Neutrophil (primary cell): ENCODE measurements around the gene IL23R.
"Not testable (repeated sequence)": the region's sequence is repeated elsewhere in the genome, so short reads cannot be mapped to it uniquely, and the experiment has no call there.

Experiments
- H3K27ac ChIP-seq: fragments of 200-600 bp; sonication (generic); 2 replicates; pipeline ENCODE4 v1.5.1; 2016; ENCODE audit warnings: mild to moderate bottlenecking, moderate library complexity
- H3K27me3 ChIP-seq: fragments of 200-600 bp; sonication (generic); 2 replicates; pipeline ENCODE4 v1.6.0; 2016; ENCODE audit warnings: mild to moderate bottlenecking
- H3K36me3 ChIP-seq: fragments of 200-600 bp; sonication (generic); 2 replicates; pipeline ENCODE4 v1.5.1; 2017
- H3K4me1 ChIP-seq, 2 experiments: fragments of 200-600 bp in 1 of 2; sonication (generic) in 1 of 2; 1 replicate in 1 of 2; 2 replicates in 1 of 2; pipeline versions ENCODE4 v1.5.1 to v1.6.1; 2013 to 2016; ENCODE audit warnings: low read depth in 1 of 2, low read length in 1 of 2, mild to moderate bottlenecking in 1 of 2, moderate library complexity in 1 of 2; ENCODE audit not compliant: control insufficient read depth in 1 of 2, insufficient read depth in 1 of 2
- H3K4me3 ChIP-seq, 2 experiments: fragments of 200-600 bp in 1 of 2; sonication (generic) in 1 of 2; 1 replicate in 1 of 2; 2 replicates in 1 of 2; pipeline ENCODE4 v1.5.1; 2013 to 2016; ENCODE audit warnings: low read depth in 1 of 2, low read length in 1 of 2, mild to moderate bottlenecking in 1 of 2, moderate library complexity in 1 of 2
- H3K9me3 ChIP-seq: fragments of 200-600 bp; sonication (generic); 2 replicates; pipeline ENCODE4 v1.5.1; 2016
- CTCF ChIP-seq: fragments of 200-600 bp; sonication (generic); IDR thresholded peaks from 2 replicates; pipeline ENCODE4 v1.5.1; 2016; ENCODE audit warnings: antibody characterized with exemption

Gene IL23R

GRCh38 chr1:67143966-67144365 lies 22.3 kb upstream of the IL23R start:
- Histone ChIP-seq H3K27me3 (no peaks in the 10 kb centered on the region), H3K4me3 (no peak overlapping the region), H3K27ac (no peak overlapping the region), H3K36me3 (no peaks in the 10 kb centered on the region), H3K9me3 (no peaks in the 10 kb centered on the region), H3K4me1 (peaks cover 0 to 2% of the 10 kb centered on the region in 2 experiments)
- TF ChIP-seq CTCF, result no peak

- no peaks in the 10 kb centered on the region for H3K36me3 ChIP-seq
- TF ChIP-seq CTCF, result no peak
- H3K9me3 ChIP-seq, result no peaks in the 10 kb centered on the region
- H3K27me3 ChIP-seq, result peaks cover 7% of the 10 kb centered on the region
- H3K27ac ChIP-seq, result no peak overlapping the region
- H3K4me1 ChIP-seq, result peaks cover 0 to 7% of the 10 kb centered on the region in 2 experiments
- H3K4me3 ChIP-seq, result no peak overlapping the region
These were observed 21.6 kb upstream of the IL23R start for GRCh38 chr1:67144696-67145095.

- Histone ChIP-seq H3K4me1 (peaks cover 0 to 7% of the 10 kb centered on the region in 2 experiments), H3K27ac (no peak overlapping the region)
These were observed 20.2 kb upstream of the IL23R start for GRCh38 chr1:67146101-67146500.

GRCh38 chr1:67146539-67146938 lies 19.7 kb upstream of the IL23R start:
- no peak overlapping the region for H3K27ac ChIP-seq
- peaks cover 13% of the 10 kb centered on the region for H3K27me3 ChIP-seq
- no peak for TF ChIP-seq CTCF
- no peaks in the 10 kb centered on the region for H3K36me3 ChIP-seq
- H3K4me3 ChIP-seq, result no peak overlapping the region
- peaks cover 0 to 7% of the 10 kb centered on the region in 2 experiments for H3K4me1 ChIP-seq
- H3K9me3 ChIP-seq, result no peaks in the 10 kb centered on the region

More at GRCh38 chr1:67146101-67146500, 20.2 kb upstream of the IL23R start:
- Histone ChIP-seq H3K27me3 (peaks cover 13% of the 10 kb centered on the region), H3K36me3 (no peaks in the 10 kb centered on the region), H3K9me3 (no peaks in the 10 kb centered on the region), H3K4me3 (no peak overlapping the region)
- TF ChIP-seq CTCF, result no peak

GRCh38 chr1:67147973-67148372 lies 18.3 kb upstream of the IL23R start:
- not testable (repeated sequence) for H3K27ac ChIP-seq, H3K4me1 ChIP-seq
- H3K27me3 ChIP-seq, result peaks cover 20% of the 10 kb centered on the region

GRCh38 chr1:67148516-67149178 lies 17.6 kb upstream of the IL23R start:
- no peak for TF ChIP-seq CTCF
- Histone ChIP-seq H3K4me3 (no peak overlapping the region), H3K36me3 (no peaks in the 10 kb centered on the region), H3K27me3 (peaks cover 20% of the 10 kb centered on the region), H3K9me3 (no peaks in the 10 kb centered on the region), H3K27ac (no peak overlapping the region), H3K4me1 (peaks cover 0 to 7% of the 10 kb centered on the region in 2 experiments)

More at GRCh38 chr1:67147973-67148372, 18.3 kb upstream of the IL23R start:
- not testable (repeated sequence) for H3K9me3 ChIP-seq, H3K4me3 ChIP-seq, H3K36me3 ChIP-seq
